H1 (cell line): Measurements from ENCODE around the gene KRAS. TPM values are rescaled to one million over a fixed set of nuclear protein-coding genes. Genes with fewer than 3 reads are reported as not detected.

Source experiments
- ASH2L ChIP-seq: fragments of 200-600, 300-600 bp; sonication (generic); IDR thresholded peaks from one replicate; pipeline ENCODE4 v1.7.1; 2017; ENCODE audit warnings: low read length
- GTF2F1 ChIP-seq: IDR thresholded peaks from 2 replicates; pipeline ENCODE4 v1.6.1; 2012; ENCODE audit warnings: low read depth, low read length, improper control_type of control experiment, borderline replicate concordance
- JUN ChIP-seq: IDR thresholded peaks from 2 replicates; pipeline ENCODE4 v1.6.1; 2011; ENCODE audit warnings: low read depth, mild to moderate bottlenecking, improper control_type of control experiment, low read length
- MAX ChIP-seq: IDR thresholded peaks from 2 replicates; pipeline ENCODE4 v1.6.1; 2012; ENCODE audit warnings: inconsistent platforms
- RFX5 ChIP-seq: IDR thresholded peaks from 2 replicates; pipeline ENCODE4 v1.6.1; 2011; ENCODE audit warnings: low read depth, low read length, improper control_type of control experiment, borderline replicate concordance
- RXRA ChIP-seq: IDR thresholded peaks from 2 replicates; pipeline ENCODE4 v1.6.1; 2011; ENCODE audit warnings: low read depth, mild to moderate bottlenecking, low read length, moderate library complexity; ENCODE audit not compliant: insufficient read depth
- SP1 ChIP-seq: IDR thresholded peaks from 2 replicates; pipeline ENCODE4 v1.6.1; 2011; ENCODE audit warnings: low read depth, low read length
- SP2 ChIP-seq: IDR thresholded peaks from 2 replicates; pipeline ENCODE4 v1.6.1; 2012; ENCODE audit warnings: mild to moderate bottlenecking, low read length, inconsistent platforms
- polyA plus RNA-seq, 7 experiments: library from polyadenylated mRNA; depleted of rRNA in 3 of 7; stranded (reverse) in 5 of 7; unstranded in 2 of 7; fragments of >200 nt in 5 of 7; fragments of 200-250 nt in 2 of 7; gene quantifications; 1 replicate in 5 of 7; 2 replicates in 1 of 7; 4 replicates in 1 of 7; pipeline versions ENCODE4 v1.2.1 to v1.2.3, GENCODE V29; 2011 to 2013; ENCODE audit warnings: missing spikeins in 2 of 7, mixed read lengths in 2 of 7
- total RNA-seq: library from RNA; stranded (reverse); fragmentation: NEBNext Ultra II Directional; extraction: Animal tissue kit (Norgen Biotek cat#: 25700); gene quantifications from 2 replicates; pipeline ENCODE4 v1.2.1, GENCODE V29; 2021

The KRAS gene
- total and polyA plus RNA-seq, 2 of the 8 experiments (the other 6 are each of a cell fraction or from before 2014, with no cell fraction given): 24.8 to 64.6 TPM

GRCh38 chr12:25276199-25276937 is 25.6 kb upstream of the KRAS start (continued):
- no peak for TF ChIP-seq GTF2F1
- no peak for TF ChIP-seq RXRA
- TF ChIP-seq JUN: no peak
- TF ChIP-seq ASH2L: no peak
- TF ChIP-seq RFX5: no peak
- no peak for TF ChIP-seq SP2
- no peak for TF ChIP-seq SP1
- TF ChIP-seq MAX: no peak
- TF ChIP-seq, all 59 proteins: peak for 0
